Activated CD4-positive, CD25-positive, alpha-beta regulatory T cell (primary cell): ENCODE results near the gene KNDC1.

Experiments used
- DNase-seq, 4 experiments: peaks; one replicate each; lab custom pipeline; 2025; lab: John Stamatoyannopoulos, UW

Gene KNDC1

DNA sequence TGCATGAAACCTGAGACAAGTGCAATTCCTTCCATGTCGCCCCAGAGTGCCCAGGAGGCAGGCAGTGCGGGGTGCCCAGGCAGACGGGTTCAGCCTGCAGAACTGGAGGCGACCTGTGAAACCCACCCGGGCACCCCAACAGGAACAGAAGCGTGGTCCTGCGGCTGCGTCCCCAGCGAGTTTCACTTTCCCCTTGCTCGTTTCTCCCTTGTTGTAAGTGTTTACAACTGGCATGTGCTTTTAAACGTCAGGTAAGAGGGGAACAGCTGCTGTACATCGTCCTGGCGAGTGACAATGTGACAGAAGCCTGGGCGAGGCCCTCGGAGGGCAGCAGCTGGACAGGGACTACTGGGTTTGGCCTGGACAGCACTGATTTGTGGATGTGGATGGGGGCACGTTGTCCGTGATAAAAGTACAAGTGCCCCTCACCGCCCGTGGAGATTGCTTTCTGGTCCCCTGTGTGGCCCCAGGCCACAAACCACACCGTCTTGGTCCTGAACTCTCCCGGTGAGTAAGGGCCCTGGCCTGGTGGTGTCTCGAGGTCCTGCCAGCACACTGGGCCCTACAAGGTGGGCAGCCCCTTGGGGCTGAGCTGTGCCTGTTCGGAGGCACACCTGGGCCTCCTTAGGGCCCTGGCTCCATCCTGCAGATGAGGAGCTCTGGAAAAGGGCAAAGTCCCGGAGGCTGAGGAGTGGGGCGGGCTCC lies 81.6 kb downstream of the KNDC1 start:
- DNase-seq, result no peak

DNA sequence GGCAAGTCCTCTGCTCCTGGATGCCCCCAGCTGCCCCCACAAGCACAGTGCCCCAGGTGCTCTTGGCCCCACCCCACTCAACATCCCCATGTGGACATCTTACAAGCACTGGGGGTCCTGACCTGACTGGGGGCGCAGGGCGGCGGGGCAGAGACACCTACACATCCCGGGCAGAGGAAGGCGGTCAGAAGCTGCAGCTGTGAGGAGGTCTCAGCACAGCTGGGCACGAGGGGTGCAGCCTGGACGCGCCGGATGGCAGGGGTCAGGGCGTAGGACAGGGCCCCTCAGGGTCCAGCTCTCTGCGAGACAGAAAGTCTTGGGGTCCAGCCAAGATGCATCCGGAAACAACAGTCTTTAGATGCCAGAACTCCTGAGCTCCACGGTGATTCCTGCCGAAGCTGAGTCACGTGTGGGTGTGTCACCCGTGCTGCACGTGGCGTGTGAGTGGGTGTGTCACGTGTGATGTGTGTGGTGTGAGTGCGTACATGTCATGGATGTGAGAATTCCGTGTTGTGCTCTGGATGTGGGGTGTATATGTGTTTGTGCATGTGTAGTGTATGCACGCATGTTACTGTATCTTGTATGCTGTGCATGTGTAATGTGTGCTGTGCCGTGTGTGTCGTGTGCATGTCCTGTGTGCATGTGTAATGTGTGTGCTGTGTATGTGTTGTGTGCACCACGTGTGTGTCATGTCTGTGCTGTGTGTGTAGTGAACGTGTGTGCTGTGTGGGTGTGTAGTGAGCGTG lies 82.8 kb downstream of the KNDC1 start:
- DNase-seq, result no peak

DNA sequence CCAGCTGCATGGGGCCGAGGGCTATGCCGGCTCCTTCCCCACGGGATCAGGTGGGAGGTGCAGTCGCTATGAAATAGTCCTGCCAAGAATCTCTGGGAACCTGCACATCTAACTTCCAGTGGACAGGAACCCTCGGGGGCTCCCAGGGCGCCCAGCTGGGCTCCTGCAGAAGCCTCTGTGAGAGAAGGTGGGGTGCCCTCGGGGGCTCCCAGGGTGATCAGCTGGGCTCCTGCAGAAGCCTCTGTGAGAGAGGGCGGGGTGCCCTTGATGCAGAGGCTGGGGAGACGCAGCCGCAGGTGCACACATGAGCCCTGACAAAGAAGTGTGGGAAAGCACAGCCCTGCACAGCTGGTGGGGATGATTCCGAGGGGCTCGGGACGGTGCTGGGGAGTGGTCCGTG lies 83.6 kb downstream of the KNDC1 start:
- no peak for DNase-seq

DNA sequence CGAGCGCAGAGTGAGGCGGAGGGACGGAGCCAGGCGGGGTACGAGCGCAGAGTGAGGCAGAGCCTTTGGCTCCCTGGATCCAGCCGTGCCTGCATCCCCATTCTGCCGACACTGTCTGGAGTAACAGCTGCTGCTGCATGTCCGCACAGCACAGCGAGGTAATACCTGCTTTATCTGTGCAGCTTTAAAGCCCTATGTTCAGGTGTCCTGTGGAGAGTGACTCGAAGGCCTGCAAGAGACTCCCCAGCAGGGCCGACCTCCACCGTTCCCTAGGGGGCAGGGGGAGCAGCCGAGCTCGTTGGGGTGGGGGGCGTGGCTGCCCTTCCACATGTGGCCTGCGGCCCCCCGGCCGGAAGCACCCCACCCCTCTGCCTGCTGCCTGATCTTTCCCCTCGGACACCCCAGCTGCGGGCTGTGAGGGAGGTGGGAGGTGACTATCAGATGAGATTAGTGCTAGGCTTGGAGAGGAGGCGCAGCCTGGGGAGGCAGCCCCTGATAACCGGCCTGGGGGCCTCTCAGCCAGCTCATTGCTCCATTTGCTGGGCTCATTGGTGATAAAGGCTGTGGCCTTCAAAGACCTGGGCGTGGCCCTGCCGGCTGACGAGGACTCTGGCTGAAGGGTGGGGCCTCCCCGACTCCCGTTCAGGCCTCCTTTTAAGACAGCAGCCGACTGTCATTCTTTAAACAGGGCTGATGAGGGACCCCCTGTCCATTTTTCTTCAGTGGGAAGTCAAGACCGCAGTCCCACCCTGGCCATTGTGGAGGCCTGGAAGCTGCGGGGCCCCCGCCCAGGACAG lies 85.6 kb downstream of the KNDC1 start:
- no peak for DNase-seq

DNA sequence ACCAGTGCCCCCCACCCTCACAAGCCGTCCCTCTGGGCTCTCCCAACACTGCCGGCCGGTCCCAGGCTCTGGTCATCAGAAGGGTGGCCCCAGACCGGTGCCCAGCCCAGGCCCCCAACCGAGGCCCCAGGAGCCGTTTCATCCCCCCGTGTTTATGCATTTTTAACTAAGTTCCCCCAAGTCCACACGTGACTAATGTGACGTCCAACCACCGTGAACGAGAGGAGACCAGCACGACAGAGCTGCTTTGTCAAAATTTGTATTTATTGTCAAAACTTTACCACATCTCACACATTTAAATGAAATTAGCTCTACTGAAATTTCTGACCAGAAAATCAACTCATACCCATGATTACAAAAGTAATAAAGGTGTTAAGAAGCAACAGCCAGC lies 86.2 kb downstream of the KNDC1 start:
- no peak for DNase-seq

DNA sequence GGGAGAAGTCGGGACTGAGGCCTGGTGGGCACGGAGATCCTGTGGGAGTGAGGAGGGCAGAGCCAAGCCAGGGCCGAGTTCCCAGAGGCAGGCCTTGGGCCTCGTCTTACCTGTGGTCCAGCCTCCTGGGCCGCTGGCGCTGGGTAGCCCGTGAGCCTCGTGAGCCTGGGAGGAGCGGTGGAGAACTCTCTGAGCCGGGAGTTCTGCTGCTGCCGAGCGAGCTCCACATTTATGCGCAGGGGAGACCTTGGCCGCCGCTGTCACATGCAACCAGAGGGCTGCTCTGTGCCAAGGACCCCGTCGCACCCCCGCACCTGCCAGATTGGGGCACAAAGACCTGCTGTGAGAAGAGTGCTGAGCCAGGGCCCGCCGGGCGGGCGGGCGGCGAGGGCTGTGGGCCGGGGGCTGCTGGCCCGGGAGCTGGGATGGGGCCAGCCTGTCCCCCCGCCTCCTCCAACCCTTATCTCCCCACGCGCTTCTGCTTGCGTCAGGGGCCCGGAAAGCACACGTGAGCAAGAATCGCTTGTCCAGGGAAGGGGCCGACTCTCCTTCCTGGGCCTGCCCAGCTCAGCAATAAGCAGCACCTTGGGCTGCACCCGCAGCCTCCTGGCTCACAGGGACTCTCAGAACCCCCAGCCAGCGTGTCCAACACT lies 87.8 kb downstream of the KNDC1 start:
- DNase-seq, result no peak

DNA sequence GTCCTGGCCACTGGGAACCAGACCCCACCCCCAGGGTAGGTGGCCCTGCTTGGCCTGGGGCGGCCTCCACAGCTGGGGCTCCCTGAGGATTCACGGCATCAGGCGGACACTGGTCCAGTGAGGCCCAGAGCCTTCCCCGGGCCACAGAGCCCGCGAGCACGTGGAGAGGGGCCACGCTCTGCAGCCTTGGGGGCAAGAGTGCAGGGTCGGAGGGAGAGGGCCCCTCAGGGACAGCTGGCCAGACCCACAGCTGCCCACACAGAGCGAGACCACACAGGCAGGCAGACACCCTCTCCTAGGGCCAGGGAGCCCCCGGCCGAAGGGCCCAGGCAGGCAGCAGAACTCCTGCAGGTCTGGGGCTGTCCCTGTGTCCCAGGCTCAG lies 88.3 kb downstream of the KNDC1 start:
- DNase-seq, result no peak

DNA sequence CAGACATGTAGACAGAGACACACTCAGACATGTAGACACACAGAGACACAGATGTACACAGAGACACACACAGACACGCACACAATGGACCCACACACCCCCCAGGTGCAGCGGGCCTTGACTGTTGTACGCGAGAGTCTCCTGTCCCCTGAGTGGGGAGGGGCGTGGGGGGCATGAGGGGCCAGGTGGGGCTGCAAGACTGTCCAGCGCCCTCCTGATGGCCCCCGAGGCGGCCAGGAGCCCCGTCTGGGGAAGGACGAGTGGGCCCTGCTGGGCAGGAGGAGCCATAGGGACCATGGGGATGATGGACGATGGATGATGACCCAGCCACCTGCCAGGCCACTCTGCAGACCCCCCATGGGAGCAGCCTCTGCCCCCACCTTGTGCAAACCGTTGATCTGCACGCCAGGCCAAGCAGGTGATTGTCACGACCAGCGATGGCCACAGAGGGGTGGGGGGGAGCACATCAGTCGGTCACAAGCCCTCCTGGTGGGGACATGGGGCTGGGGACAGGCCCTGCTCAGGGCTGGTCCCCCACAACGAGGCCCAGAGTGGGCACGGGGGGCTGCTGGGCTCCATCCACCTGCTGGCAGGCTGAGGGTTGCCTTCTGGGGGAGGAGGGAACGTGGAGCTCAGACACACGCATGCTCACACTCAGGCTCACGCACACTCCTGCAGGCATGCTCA lies 89.2 kb downstream of the KNDC1 start:
- DNase-seq, result no peak

DNA sequence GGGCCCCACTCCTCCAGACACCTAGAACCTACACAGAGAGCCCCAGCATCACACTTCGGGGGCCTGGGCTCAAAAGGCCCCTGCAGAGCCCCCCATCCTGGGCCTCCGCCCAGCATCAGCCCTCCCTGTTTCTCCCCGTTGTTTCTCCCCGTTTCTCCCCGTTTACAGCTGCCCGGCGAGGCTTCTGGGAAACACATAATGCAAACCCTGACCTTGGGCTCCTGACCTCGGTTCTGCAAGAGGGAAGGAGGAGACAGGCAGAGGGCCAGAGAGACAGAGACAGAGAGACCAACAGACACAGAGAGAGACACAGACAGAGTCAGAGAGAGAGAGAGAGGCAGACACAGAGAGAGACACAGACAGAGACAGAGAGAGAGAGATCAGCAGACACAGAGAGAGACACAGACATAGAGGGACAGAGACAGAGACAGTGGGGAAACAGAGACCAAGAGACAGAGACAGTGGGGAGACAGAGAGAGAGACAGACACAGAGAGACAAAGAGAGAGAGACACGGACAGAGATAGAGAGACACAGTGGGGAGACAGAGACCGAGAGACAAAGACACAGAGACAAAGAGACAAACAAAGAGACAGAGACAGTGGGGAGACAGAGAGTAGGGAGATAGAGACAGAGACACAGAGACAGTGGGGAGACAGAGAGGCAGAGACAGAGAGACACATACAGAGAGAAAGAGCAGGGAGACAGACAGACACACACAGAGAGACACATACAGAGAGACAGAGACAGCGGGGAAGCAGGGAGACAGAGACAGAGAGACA lies 90.1 kb downstream of the KNDC1 start:
- no peak for DNase-seq

DNA sequence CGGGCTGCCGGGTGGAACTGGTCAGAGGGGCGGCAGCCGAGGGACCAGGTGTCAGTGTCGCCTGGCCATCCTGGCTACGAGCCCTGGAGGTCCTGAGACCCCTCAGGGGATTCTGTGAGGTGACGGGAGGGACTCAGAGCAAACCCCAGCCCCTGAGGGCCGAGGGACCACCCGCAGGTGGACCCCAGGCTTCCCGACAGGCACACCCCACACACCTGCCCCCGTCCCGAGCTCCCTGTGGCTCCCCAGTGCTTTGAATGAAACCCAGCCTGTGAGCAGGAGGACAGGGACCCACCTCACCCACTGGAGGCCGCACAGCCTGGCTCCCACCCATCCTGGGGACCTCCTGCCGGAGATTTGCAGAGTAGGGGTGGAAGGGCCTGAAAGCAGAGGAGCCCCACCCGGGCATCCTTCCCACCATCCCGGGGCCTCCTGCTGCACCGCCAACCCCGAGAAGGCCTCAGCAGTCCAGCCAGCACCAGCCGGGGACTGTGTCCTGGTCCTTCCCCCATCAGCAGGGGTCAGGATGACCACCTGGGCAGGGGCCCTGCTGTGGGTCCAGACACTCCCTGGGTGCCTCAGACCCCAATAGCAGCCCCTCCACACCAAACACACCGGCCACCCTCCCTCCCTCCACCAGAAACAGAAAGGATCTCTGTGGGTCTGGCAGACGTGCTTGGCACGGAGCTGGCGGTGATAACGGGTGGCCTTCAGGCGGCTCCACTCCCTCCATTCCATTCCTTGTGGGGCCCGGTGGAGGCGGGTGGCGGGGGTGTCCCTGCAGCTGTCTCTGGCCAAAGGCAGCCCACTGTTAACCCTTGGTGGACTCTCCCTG lies 91.6 kb downstream of the KNDC1 start:
- no peak for DNase-seq

DNA sequence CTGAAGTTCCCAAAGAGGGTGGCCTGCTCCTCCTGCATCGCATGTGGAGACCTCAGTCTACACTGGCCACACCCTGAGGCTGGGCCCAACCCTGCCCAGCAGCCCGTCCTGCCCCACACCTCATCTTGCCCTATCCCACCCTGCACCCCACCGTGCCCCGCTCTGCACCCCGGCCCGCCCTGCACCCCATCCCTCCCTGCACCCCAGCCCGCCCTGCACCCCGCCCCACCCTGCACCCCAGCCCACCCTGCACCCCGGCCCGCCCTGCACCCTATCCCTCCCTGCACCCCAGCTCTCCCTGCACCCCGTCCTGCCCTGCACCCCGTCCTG lies 92.2 kb downstream of the KNDC1 start:
- DNase-seq, result no peak

DNA sequence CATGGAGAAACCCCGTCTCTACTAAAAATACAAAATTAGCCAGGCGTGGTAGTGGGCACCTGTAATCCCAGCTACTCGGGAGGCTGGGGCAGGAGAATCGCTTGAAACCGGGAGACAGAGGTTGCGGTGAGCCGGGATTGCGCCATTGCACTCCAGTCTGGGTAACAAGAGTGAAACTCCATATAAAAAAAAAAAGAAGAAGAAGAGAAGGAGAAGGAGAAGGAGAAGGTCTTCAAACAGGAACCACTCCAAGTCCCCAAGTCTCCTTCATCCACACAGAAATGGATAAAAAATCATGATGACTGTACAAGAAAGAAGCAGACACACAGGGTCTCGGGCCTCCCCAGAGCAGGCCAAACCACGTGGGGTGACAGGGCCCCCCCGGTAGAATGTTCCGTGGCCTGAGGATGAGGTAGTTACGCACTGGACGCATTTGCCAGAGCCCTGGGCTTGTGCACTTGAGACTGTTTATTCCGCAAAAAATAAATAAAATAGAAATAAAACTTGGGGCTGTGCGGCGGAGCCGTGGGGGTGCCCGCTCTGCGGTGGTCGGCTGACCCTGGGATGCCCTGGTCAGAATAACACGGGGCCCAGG lies 93.4 kb downstream of the KNDC1 start:
- DNase-seq, result no peak

DNA sequence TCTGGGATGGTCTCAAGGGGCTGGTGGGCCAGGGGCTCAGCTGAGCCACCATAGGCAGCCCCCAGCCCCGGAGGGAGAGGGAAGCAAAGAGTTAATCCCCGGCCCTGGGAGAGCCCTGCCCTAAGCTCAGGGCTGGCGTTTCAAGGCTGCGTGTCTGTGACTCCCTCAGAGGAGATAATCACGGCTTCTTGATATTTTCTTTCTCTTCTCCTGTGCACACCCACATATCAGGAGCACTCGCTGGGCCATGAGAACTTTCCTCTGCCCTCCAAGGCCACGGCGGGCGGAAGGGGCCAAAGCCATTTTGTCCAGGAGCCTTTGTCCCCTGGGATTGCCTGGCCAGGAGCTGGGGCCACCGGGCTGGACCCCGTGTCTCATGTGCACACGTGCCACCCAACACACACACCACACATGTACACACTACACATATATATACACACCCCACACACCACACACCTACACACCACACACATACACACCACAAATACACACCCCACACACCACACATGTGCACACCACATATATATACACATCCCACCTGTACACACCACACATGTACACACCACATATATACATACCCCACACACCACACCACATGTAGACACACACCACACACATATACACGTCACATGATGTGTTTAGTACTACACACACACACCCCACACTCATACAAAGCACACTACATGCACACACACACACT lies 94.6 kb downstream of the KNDC1 start:
- DNase-seq, result no peak

DNA sequence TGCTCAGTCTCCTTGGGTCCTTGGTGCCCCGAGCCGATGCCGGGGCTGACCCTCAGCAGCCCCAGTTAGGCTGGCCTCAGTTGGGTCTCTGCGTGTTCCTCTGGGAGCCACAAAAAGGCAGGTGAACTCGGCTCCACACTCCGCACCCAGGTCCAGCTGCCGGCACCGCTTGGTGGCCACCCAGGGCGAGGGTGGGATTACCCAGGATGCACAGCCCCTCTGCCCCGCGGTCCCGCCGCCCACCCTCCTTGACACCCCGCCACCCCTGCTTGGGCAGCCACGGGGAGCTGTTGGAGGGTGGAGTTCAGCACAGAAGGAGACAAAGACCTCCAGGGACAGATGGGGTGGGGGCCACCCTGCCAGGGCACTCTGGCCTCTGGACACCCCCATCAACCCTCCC lies 95.3 kb downstream of the KNDC1 start:
- no peak for DNase-seq

DNA sequence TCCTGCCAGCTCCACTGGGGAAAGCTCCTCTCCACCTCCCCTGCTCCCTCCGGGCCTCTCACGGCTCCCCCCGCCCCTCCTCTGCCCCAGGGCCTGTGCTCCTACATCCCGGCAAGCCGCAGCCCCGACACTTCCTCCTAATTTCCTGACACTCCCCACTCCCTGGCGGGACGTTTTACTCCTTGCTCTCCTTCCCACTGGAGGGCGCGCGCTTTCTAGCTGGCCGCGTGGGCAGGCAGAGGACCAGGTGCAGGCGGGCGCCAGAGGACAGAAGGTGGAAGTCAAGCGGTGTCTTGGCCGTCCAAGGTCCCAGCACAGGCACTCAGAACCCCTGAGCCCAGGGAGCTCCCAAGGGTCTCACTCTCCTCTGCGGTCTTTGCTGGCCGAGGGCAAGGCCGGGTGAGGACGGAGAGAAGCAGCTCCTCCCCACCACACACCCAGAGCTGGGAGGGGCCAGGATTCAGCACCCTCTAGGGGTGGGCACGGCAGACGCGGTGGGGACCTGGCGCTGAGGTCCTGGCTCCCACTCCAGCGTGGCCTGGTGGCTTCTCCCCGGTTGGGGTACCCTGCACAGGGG lies 97.6 kb downstream of the KNDC1 start:
- DNase-seq, result no peak

DNA sequence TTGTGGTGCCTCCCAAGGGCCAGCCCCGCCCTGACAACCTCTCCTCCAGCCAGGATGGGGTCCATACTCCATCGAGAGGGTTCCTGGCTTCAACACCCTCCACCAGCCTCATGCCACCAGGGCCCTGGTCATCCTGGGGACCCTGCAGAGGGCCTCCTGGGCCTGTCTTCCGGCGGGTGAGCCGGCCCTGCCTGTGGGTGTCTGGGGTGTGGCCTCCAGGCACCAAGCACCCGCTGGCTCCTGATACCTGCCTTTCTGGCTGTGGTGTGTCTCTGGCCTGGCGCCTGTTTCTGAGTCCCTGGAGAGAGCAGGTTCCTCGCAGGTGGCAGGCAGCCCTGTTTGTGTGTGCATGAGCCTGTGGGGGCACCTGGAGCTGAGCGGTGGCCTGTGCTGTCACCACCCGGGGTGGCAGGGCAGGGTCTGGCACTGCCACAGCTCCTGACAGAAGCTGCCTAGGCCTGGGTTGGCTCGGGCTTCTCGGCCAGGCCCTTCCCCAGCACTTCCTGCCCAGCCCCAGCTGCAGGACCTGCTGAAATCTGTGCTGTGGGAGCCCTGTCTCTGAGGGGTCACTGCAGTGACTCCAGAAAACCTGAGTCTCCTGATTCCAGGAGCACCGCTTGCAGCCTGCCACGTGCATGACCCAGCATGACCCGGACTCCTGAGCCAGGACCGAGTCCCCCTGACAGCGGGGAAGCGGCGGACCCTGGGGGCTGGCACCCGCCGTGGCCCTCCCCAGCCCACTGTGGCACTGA lies 98.2 kb downstream of the KNDC1 start:
- no peak for DNase-seq

DNA sequence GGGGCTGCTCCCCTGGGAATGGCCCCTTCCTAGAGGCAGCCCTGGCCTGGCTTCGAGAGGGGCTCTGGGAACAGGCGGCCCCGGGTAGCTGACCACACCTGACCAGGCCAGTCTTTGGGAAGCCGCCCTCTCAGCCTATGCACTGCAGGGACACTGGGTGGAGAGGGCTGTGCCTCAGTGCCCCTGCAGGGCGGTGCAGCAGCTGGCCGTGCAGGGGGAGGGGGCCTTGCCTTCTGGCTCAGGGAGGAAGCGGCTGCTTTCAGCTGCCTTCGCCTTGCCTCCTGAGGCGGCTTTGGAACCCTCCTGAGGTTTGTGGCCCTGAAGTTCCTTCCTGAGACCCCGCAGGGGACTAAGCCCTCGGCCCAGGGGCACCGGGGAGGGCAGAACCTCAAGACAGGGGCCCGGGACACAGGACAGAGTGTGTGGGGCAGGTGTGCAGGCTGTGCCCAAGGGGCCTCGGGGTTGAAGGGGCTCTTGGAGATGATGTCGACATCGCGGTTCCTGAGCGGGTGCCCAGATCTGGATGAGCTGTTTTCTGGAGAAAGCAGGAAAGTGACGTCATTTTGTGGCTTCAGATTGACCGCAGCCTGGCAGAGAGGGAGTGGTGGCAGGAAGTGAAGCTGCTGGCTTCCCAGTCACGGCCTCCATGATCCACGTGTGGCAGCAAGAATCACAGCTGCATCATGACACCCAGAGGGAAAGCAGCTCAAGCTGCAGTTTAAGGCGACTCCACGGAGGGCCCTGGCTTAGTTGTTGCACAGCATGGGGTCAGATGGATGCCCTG lies 99.0 kb downstream of the KNDC1 start:
- peak in 3 of 4 experiments; percentile 35 to 61 (median 46) for DNase-seq
